Stimulated activated CD4-positive, alpha-beta T cell treated with anti-CD3 and anti-CD28 coated beads, TNF-alpha, amount 100 ng/mL, for 4 hours (primary cell): ENCODE data around the gene H1-8.

ENCODE experiments used
- DNase-seq, 3 experiments: peaks; one replicate each; pipeline ENCODE4 v3.0.0-alpha.2; 2020; ENCODE audit warnings: low read depth in 3 of 3

The H1-8 gene

DNA sequence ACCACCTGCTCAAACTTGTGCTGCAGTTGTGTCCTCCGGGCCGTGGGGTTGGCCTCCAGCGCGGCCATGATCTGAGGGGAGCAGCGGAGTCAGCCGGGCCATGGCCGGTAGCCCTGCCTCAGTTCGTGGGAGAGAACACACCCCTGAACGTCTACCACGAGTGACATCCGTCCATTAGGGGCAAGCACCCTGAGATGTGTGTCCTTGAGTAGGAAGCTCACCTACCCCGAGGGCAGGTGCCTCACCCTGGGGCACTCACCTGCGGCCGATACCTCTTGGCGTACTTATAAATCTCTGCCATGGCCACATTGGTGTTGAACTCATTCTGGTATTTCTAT, 13.4 kb downstream of the H1-8 start:
- DNase-seq, result no peak

GRCh38 chr3:129556890-129557547, 14.0 kb downstream of the H1-8 start:
- no peak for DNase-seq

- no peak for DNase-seq
These were observed 14.5 kb downstream of the H1-8 start for GRCh38 chr3:129557548-129557894.

DNA sequence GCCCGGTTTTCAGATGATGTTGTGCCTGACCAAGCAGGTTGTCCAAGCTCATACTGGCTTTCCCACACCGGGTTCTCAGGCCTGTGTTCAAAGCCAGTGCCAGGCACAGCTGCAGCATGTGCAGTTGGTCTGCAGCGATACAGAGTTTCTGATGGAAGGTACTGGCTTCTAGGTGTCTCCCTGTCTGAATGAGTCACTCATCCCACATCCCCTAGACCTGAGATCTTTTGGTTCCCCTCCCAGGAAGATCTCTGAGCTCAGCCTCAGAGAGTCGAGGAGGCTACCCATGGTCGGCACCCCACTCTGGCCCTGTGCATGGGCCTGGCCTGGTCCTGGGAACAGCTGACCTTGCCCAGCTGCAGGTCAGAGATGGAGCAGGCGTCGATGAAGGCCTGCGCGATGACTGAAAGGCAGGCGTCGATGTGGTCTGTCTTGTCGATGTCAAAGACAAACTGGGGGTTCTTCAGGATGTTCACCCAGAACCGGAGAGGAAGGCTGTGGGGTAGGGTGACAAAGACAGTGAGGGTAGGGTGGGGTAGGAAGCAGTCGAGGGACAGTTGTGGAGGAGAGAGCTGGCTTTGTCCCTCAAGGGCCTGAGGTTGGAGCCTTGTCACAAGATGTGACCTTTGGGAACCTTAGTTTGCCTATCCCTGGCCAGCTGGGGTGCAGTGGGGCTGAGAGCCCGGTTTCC, 15.3 kb downstream of the H1-8 start:
- no peak for DNase-seq

GRCh38 chr3:129558772-129559564, 16.0 kb downstream of the H1-8 start:
- no peak for DNase-seq

DNA sequence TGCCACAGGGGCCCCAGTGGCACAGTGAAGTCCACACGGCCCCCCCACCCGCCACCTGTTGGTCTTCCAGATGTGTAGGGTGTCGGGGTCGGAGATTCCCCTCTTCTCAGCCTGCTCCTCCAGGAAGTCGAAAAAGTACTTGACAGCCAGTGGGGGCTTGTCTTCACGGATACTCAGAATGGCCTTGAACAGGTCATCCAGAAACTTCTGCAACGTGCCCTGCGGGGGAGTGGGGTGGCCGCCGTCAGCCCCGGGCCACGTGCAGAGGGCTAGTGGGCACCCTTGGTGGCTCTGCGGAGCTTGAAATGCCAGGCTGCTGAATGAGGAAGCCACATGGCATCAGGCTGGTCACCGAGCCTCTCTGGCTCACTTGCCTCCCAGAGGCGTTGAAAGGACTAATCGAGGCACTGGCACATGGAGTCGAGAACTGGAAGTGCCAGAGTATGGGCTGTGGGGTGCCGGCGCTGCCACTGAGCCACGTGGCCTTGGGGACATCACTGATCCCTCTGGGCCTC, 16.6 kb downstream of the H1-8 start:
- no peak for DNase-seq

DNA sequence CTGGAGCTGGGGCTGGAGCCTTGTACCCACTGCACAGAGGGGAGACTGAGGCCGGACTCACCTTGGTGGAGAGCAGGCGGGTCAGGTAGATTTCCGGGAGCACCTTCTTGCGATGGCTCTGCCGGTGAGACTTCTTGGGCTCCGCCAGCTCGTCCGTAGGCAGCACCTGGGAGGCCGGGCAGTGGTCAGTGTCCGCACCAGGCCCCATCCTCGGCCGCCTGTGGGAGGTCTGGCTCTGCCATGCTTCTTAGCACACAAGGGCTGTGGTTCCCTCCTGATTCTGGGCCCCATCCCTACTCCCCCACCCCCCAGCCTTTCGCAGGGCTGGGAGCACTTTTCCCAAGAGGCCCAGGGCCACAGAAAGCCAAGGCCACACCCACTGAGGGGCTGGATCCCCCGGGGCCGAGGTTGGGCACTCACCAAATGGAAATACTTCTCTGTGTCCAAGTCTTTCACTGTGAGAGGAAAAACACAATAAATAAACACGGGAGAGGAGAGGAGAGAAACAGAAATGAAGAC, 17.4 kb downstream of the H1-8 start:
- DNase-seq, result no peak

DNA sequence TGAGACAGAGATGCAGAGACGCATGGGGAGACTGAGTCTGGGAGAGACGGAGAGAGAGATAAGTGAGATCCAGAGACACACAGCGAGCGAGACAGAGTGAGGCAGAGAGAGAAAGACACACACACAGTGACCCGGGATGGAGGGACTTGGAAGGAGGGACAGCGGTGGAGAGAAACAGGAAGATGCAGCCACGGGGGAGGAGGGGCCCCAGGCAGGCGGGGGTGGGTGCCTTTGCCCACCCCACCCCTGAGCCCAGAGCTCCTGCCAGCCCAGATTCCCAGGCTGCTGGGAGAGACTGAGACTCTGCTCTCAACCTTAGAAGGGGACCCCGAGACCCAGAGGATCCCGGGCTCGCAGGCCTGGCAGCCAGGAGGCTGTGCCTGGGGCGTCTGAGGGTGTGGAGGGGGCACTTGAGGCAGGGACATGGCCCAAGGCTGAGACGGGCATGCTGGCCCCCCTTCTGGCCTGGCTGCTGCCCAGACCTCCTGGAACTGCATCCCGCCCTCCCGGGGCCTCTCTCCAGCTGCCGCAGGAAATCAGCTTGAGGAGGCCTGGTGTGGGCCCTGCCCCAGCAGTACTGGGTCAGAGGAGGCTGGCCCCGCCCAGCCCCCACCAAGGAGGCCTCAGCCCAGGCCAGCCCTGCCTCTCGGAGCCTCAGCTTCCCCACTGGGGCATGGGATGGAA, 18.1 kb downstream of the H1-8 start:
- no peak for DNase-seq

DNA sequence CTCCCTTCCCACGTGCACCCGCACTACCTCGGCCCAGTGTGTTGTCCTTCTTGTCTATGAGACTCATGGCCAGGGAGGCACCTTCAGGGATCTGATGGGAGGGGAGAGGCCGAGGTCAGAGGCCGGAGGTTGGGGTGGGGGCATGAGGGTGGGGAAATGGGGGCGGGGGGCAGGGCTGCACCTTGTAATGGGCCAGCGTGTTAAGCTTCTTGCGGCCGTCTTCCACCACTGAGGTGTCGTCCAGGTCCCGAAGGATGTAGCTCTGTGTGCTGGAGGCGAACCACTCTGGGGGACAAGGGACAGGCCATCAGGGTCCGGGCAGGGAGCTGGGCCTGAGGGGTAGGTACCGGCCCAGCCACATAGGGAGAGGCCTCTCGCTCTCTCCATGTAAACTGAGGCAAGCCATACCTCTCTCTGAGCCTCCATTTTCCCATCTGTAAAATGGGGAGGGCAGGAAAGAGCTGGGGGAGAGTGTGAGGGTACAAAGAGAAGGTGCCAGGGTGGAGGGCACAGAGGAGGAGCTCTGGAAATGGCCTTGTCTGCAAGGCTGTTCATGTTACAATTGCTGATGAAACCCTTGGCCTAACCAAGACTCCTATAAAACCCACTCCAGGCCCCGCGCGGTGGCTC, 18.8 kb downstream of the H1-8 start:
- no peak for DNase-seq

DNA sequence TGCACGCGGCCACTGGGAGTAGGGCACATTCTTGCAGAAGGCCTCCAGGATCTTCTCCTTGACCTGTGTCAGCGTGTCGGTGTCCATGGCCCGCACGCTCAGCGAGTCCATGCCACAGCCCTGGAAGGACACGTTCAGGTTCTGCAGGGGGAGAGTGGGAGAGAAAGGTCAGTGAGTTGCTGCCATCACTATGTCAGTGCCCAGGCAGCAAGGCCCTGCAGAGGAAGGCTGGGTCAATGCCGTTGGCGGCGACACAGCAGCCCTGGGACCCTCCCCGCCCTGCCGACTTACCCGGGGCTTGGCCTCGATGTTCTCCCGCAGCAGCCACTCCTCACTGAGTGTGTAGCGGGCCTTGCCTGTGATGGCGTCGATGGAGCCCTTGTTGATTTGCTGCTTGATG, 19.8 kb downstream of the H1-8 start:
- no peak for DNase-seq

GRCh38 chr3:129563332-129563731, 20.4 kb downstream of the H1-8 start:
- no peak for DNase-seq

DNA sequence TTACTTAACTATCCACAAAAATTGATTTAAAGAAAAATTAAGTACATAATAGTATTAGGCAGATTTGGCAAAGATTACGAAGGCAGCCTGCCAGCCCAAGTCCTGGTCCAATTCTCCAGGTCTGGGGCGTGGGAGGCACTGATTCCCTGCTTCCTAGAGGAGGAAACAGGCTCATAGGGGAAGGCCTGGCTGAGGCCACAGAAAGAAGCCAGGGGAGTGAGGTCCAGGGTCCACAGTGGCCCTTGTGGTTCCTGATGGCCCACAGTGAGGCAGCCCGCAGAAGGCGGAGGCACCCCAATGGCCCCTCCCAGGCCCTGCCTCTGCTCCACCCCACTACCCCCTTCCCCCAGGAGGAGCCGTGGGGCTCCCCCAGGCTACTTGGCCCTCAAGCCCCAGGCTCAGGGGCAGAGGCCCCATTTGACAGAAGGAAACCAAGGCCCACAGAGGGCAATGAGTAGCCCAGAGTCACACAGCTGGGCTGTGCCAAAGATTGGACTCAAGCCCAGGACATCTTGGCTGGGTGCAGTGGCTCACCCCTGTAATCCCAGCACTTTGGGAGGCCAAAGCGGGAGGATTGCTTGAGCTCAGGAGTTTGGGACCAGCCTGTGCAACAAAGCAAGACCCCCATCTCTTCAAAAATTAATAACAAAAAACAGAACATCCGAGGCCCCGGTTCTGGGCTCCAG, 21.0 kb downstream of the H1-8 start:
- DNase-seq, result no peak

DNA sequence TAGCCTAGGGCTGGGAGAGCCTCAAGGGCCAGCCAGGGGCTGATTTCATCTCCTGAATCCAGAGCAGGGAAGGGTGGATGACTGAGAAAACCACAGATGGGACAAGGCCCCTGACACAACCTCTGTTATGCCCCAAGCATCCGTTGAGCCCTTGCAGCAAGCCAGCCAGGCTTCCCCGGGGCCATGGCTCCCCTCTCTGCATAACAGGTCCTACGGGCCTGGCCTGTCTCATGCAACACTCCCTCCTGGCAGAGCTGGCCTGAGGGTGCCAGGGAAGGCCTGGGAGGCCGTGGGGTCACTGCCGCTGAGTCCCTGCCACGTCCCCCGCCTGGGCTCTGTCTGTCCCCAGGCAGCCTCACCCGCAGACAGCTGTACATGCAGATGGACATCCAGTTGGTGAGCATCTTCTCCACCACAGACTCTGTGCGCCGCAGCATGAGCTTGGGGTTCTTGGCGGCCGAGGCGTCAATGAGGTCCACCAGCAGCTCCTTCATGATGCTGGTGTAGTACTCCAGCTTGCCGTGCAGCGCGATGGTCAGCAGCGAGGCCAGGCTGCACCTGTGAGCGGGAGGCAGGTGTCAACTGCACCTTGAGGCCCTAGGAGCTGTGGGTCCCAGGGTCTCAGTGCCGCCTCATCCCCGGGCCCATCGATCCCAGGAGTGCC, 22.1 kb downstream of the H1-8 start:
- DNase-seq, result no peak

DNA sequence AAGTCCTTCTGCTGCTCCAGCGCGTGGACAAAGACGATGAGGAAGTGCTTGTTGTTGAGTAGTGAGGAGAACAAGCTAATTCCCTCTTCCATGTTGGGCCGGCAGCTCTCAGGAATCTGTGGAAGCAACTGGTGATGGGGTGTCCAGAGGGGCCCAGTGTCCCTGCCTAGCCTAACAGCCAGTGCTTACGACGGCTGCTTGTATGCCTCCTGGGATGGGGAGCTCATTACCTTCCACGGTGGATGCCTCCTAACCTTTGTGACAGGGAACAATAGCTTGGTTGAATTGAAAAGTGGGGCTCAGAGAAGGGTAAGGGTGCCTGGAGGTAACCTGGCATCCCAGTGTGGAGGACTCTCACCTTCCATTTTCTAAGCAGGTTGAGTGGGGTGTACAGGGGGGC, 22.9 kb downstream of the H1-8 start:
- no peak for DNase-seq

GRCh38 chr3:129567176-129567705, 24.3 kb downstream of the H1-8 start:
- DNase-seq, result no peak

GRCh38 chr3:129567939-129568338, 25.0 kb downstream of the H1-8 start:
- no peak for DNase-seq

DNA sequence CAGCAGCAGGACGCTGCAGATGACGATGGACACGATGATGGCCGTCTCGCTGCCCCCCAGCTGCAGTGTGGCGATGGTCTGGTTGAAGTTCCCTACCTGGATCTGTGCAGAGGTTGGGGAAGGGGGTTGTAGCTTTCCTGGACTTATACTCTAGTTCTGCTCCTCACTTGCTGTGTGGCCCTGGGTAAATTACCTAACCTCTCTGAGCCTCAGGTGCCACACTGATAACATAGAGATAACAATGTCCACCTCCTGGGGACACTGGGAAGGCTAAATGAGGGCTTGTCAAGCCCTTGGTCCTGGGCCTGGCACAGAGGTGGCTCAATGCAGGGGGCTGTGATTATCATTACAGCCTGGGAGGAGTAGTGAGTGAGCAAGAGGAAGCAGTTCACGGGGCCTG, 26.9 kb downstream of the H1-8 start:
- DNase-seq, result no peak

DNA sequence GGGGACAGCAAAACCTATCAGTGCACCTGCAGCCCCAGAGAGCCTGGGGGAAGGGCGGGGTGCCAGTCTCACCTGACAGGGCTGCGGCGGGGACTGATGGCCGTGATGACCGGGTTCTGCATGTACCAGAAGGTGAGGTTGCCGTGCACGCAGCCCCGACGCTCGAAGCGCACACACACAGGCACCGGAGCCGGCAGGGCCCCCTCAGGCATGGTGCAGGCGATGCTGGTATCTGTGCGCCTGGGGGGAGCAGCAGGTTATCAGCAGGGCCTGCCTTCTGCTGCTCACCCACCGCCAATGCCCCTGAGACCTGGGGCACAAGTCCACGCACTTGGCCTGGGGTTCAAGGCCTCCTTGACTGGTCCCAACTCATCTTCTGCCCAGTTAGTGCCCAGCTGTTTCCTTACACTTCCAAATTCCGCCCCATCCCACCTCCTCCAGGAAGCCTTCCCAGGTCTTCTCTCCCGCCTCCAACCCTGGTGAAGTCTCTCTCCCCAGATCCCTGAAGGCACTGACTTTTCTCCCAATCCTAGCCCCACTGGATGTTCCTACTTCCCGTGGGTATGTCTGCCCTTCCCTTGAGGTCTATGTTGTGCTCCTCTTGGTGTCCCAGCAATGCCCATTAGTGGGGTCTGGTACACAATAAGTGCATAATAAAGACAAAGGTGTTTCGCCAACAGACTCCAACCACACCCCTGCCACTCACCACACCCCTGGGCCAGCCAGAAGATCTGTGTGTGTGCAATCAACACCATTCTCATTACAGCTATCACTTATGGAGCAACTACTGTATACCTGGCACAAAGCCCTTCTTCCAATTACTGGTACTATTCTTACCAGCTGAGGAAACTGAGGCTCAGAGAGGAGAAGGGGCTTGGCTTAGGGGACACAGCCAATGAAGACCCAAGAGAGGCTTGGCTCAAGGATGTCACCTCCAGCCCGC, 28.9 kb downstream of the H1-8 start:
- DNase-seq, result no peak

DNA sequence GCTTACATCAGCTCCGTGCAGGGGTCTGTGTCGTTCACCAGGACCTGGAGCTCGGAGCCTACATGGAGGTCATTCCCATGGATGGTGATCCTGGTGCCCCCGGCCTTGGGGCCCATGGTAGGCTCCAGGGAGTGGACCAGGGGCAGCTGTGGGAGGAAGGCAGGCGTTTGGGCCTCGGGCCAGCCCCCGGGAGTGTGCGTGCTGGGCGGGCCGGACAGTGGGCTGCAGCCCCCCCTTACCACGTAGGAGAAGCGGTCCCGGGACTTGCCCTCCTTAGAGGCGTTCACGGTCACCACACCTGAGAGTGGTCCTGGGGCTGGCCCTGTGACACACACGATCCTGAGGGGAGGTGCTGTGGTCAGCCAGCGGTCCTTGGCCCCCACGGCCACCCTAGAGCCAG, 29.6 kb downstream of the H1-8 start:
- no peak for DNase-seq
